GM19397 (cell line): ENCODE results near the gene CHI3L1.

Source experiments
- ATAC-seq: cut with Tn5 transposase; IDR thresholded peaks from one replicate; pipeline ENCODE4 v1.9.1; 2021; ENCODE audit warnings: mild to moderate bottlenecking, moderate library complexity; ENCODE audit not compliant: unreplicated experiment

CHI3L1 gene

GRCh38 chr1:203169770-203170520 is 16.6 kb downstream of the CHI3L1 start:
- no peak for ATAC-seq

- ATAC-seq, result no peak
Observed at GRCh38 chr1:203168991-203169390, 17.5 kb downstream of the CHI3L1 start.

GRCh38 chr1:203168256-203168786 is 18.2 kb downstream of the CHI3L1 start:
- ATAC-seq, result no peak

GRCh38 chr1:203167913-203168200 is 18.6 kb downstream of the CHI3L1 start:
- no peak for ATAC-seq

GRCh38 chr1:203167026-203167912 is 19.2 kb downstream of the CHI3L1 start:
- ATAC-seq, result no peak

- no peak for ATAC-seq
Observed at GRCh38 chr1:203166192-203166940, 20.1 kb downstream of the CHI3L1 start.

- no peak for ATAC-seq
Observed at GRCh38 chr1:203165800-203166161, 20.7 kb downstream of the CHI3L1 start.

GRCh38 chr1:203165101-203165799 is 21.3 kb downstream of the CHI3L1 start:
- ATAC-seq, result no peak

- no peak for ATAC-seq
Observed at GRCh38 chr1:203163891-203164635, 22.4 kb downstream of the CHI3L1 start.

- no peak for ATAC-seq
Observed at GRCh38 chr1:203162403-203162802, 24.1 kb downstream of the CHI3L1 start.

GRCh38 chr1:203161703-203162102 is 24.8 kb downstream of the CHI3L1 start:
- no peak for ATAC-seq

GRCh38 chr1:203161175-203161574 is 25.3 kb downstream of the CHI3L1 start:
- ATAC-seq, result no peak

GRCh38 chr1:203159844-203160243 is 26.7 kb downstream of the CHI3L1 start:
- no peak for ATAC-seq

GRCh38 chr1:203158960-203159665 is 27.4 kb downstream of the CHI3L1 start:
- no peak for ATAC-seq

- no peak for ATAC-seq
Observed at GRCh38 chr1:203158423-203158822, 28.1 kb downstream of the CHI3L1 start.

GRCh38 chr1:203156280-203156679 is 30.2 kb downstream of the CHI3L1 start:
- no peak for ATAC-seq

- ATAC-seq, result no peak
Observed at GRCh38 chr1:203153989-203154821, 32.3 kb downstream of the CHI3L1 start.
